K562 (cell line): Measurements from ENCODE around the gene PHF14. TPM values are rescaled to one million over a fixed set of nuclear protein-coding genes. Genes with fewer than 3 reads are reported as not detected.

Source experiments
- FOXA1 ChIP-seq: fragments of 450-650 bp; IDR thresholded peaks from 2 replicates; pipeline ENCODE4 v1.6.1; 2016; ENCODE audit warnings: mild to moderate bottlenecking, borderline replicate concordance
- HBP1 ChIP-seq: fragments of 450-650 bp; formaldehyde crosslinking; IDR thresholded peaks from 2 replicates; pipeline ENCODE4 v1.4.0; 2022; ENCODE audit warnings: missing genetic modification characterization
- HNRNPK ChIP-seq: fragments of 200-400 bp; formaldehyde crosslinking; IDR thresholded peaks from one replicate; pipeline ENCODE4 v1.6.1; 2018; ENCODE audit warnings: mild to moderate bottlenecking, low read depth, low read length; ENCODE audit not compliant: poor library complexity, severe bottlenecking
- MCM5 ChIP-seq: fragments of 450-650 bp; IDR thresholded peaks from 2 replicates; pipeline ENCODE4 v1.6.1; 2016; ENCODE audit warnings: low read depth
- RERE ChIP-seq: sonication (generic); formaldehyde crosslinking; IDR thresholded peaks from 2 replicates; pipeline ENCODE4 v1.8.0; 2023; ENCODE audit warnings: missing genetic modification reagents, mild to moderate bottlenecking, borderline replicate concordance
- SAP30 ChIP-seq: fragments of 200-600 bp; sonication (generic); IDR thresholded peaks from 2 replicates; pipeline ENCODE4 v1.6.1; 2012; ENCODE audit warnings: borderline replicate concordance, low read depth, mild to moderate bottlenecking, moderate library complexity, low read length, control low read depth, inconsistent platforms; ENCODE audit not compliant: insufficient read depth, poor library complexity, severe bottlenecking
- SP2 ChIP-seq: IDR thresholded peaks from 2 replicates; pipeline ENCODE4 v1.6.1; 2011; ENCODE audit warnings: mild to moderate bottlenecking, low read depth, low read length, moderate library complexity; ENCODE audit not compliant: poor library complexity, severe bottlenecking; ENCODE audit errors: extremely low read depth
- TAF7 ChIP-seq: fragments of 450-650 bp; IDR thresholded peaks from 2 replicates; pipeline ENCODE4 v1.6.1; 2016; ENCODE audit warnings: missing genetic modification characterization, missing compliant biosample characterization
- TFAP4 ChIP-seq: sonication (generic); formaldehyde crosslinking; IDR thresholded peaks from 2 replicates; pipeline ENCODE4 v1.8.0; 2022; ENCODE audit warnings: missing genetic modification reagents, mild to moderate bottlenecking, moderate library complexity, borderline replicate concordance
- polyA plus RNA-seq, 8 experiments: library from polyadenylated mRNA; depleted of rRNA in 4 of 8; stranded (reverse) in 5 of 8; unstranded in 3 of 8; fragments of >200 nt; fragmentation: Nextera tagmentation in 2 of 8; fragmentation: Illumina TruSeq in 1 of 8; extraction: Ambion mirVana in 2 of 8; extraction: Trizol in 1 of 8; gene quantifications; 2 replicates each; pipeline versions ENCODE4 v1.2.1 to v1.2.3, GENCODE V29; 2011 to 2014; ENCODE audit warnings: inconsistent platforms in 1 of 8, missing spikeins in 1 of 8
- total RNA-seq, 7 experiments: library from RNA; depleted of rRNA in 6 of 7; stranded (reverse); fragments of >200 nt in 6 of 7; fragmentation: Illumina TruSeq in 2 of 7; extraction: Trizol in 2 of 7; gene quantifications; 2 replicates each; pipeline versions ENCODE4 v1.2.1 to v1.2.3, GENCODE V29; 2011 to 2021; ENCODE audit warnings: low replicate concordance in 1 of 7
- TF ChIP-seq, protein P1 (sequence below): fragments of 450-650 bp; formaldehyde crosslinking; conservative IDR thresholded peaks from 2 replicates; pipeline ENCODE4 v1.4.0; 2022; ENCODE audit warnings: mild to moderate bottlenecking, missing genetic modification characterization
- TF ChIP-seq, protein P2 (sequence below): sonication (generic); formaldehyde crosslinking; IDR thresholded peaks from 2 replicates; pipeline ENCODE4 v1.8.1; 2023; ENCODE audit warnings: mild to moderate bottlenecking, missing genetic modification reagents
- TF ChIP-seq, protein P3 (sequence below): fragments of 250-450 bp; sonication (Bioruptor Pico); IDR thresholded peaks from 2 replicates; pipeline ENCODE4 v1.8.0; 2022; ENCODE audit warnings: inconsistent platforms

Gene PHF14
- total and polyA plus RNA-seq, 9 of the 15 experiments (the other 6 are each of a cell fraction or from before 2014, with no cell fraction given) = 27.5 to 67.6 (median 41.4) TPM

DNA sequence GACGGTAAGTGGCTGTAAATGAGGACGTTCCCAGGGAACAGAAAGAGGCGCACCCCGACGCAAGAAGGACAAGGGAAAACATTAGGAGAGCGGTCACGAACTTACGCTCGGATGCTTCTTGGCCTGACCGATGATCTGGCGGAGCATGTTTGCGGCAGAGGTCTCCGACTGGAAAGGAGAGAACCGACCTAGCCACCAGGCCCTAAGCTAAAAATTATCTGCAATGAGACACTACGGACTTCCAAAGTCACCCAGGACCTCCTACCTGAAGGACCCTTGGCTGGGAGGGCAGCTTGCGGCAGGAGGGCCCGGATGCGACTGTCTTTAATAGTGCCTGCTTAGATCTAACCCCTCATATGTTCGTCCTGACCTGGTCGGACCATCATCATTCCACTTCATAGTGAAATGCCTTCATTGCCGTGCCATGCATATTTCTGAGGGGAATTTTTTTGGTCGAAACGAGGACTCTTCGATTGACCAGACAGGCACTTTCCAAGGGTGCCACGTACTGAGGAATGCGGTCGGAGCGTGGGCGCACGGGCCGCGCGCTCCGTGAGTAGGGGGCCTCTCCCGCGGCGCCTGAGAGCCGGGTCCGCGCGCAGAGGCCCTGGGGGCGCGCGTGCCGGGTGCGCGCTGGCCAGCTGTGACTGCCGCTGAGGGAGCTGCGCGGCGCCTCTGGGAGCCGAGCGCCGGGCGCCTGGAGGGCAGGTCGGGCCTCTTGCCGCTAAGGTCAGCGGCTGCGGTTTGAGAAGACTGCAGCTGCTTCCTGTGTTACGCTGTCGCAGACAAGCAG is 33.6 kb upstream of the PHF14 start (continued):
- no peak for TF ChIP-seq RERE
- no peak; the same call in 1 of the 2 replicates for TF ChIP-seq HBP1
- TF ChIP-seq, protein P1, sequence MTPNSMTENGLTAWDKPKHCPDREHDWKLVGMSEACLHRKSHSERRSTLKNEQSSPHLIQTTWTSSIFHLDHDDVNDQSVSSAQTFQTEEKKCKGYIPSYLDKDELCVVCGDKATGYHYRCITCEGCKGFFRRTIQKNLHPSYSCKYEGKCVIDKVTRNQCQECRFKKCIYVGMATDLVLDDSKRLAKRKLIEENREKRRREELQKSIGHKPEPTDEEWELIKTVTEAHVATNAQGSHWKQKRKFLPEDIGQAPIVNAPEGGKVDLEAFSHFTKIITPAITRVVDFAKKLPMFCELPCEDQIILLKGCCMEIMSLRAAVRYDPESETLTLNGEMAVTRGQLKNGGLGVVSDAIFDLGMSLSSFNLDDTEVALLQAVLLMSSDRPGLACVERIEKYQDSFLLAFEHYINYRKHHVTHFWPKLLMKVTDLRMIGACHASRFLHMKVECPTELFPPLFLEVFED (CRISPR knock-in tag) = peak; percentile 86
- TF ChIP-seq TAF7 (tag) = peak; percentile 94
- no peak for TF ChIP-seq MCM5
- TF ChIP-seq, protein P2, sequence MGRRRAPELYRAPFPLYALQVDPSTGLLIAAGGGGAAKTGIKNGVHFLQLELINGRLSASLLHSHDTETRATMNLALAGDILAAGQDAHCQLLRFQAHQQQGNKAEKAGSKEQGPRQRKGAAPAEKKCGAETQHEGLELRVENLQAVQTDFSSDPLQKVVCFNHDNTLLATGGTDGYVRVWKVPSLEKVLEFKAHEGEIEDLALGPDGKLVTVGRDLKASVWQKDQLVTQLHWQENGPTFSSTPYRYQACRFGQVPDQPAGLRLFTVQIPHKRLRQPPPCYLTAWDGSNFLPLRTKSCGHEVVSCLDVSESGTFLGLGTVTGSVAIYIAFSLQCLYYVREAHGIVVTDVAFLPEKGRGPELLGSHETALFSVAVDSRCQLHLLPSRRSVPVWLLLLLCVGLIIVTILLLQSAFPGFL (CRISPR knock-in tag) = 0 out of 2 replicates have a peak, but pooled peaks have one; percentile 93
- no peak for TF ChIP-seq SP2
- no peak for TF ChIP-seq FOXA1
- TF ChIP-seq TFAP4 (CRISPR knock-in tag) = peak; percentile 96
- TF ChIP-seq, protein P3, sequence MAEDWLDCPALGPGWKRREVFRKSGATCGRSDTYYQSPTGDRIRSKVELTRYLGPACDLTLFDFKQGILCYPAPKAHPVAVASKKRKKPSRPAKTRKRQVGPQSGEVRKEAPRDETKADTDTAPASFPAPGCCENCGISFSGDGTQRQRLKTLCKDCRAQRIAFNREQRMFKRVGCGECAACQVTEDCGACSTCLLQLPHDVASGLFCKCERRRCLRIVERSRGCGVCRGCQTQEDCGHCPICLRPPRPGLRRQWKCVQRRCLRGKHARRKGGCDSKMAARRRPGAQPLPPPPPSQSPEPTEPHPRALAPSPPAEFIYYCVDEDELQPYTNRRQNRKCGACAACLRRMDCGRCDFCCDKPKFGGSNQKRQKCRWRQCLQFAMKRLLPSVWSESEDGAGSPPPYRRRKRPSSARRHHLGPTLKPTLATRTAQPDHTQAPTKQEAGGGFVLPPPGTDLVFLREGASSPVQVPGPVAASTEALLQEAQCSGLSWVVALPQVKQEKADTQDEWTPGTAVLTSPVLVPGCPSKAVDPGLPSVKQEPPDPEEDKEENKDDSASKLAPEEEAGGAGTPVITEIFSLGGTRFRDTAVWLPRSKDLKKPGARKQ = no peak
- no peak for TF ChIP-seq HNRNPK
- TF ChIP-seq SAP30 = peak; percentile 39
